Sigmoid colon (tissue), 7 donors: ENCODE data around the gene ARMC10. TPM values are rescaled to one million over a fixed set of nuclear protein-coding genes. Genes with fewer than 3 reads are reported as not detected.
A peak's percentile ranks its signal among the peaks of the same experiment; 100 is the strongest.

Experiments used
- DNase-seq: peaks from one replicate; pipeline ENCODE4 v3.0.0-alpha.2; 2019
- H3K27ac ChIP-seq, 4 donors: fragments of 200-600 bp; sonication (generic); one replicate each; pipeline ENCODE4 v1.5.1; 2016 to 2019; ENCODE audit warnings: mild to moderate bottlenecking in 1 of 4
- H3K27me3 ChIP-seq, 3 donors: fragments of 200-600 bp; sonication (generic); one replicate each; pipeline ENCODE4 v1.5.1; 2019; ENCODE audit warnings: mild to moderate bottlenecking in 1 of 3
- H3K36me3 ChIP-seq, 4 donors: fragments of 200-600 bp; sonication (generic); one replicate each; pipeline ENCODE4 v1.5.1; 2016 to 2019
- H3K4me1 ChIP-seq, 4 donors: fragments of 200-600 bp; sonication (generic); one replicate each; pipeline ENCODE4 v1.5.1; 2017 to 2019
- H3K4me3 ChIP-seq, 4 donors: fragments of 200-600 bp; sonication (generic); one replicate each; pipeline ENCODE4 v1.5.1; 2017 to 2019; ENCODE audit warnings: mild to moderate bottlenecking in 2 of 4, moderate library complexity in 1 of 4
- H3K9me3 ChIP-seq, 4 donors: fragments of 200-600 bp in 3 of 4; sonication (generic) in 3 of 4; one replicate each; pipeline versions ENCODE4 v1.5.1 to v1.6.1; 2013 to 2019
- EP300 ChIP-seq, 4 donors: sonication (generic); formaldehyde crosslinking; IDR thresholded peaks; one replicate each; pipeline ENCODE4 v1.6.1; 2017; ENCODE audit warnings: antibody characterized with exemption in 4 of 4
- POLR2A ChIP-seq, 2 donors: fragments of 450-650 bp; IDR thresholded peaks; one replicate each; pipeline ENCODE4 v1.6.1; 2016; ENCODE audit warnings: antibody characterized with exemption in 2 of 2, mild to moderate bottlenecking in 2 of 2, moderate library complexity in 2 of 2
- POLR2AphosphoS5 ChIP-seq, 4 donors: sonication (generic); formaldehyde crosslinking; IDR thresholded peaks; one replicate each; pipeline ENCODE4 v1.6.1; 2017; ENCODE audit warnings: antibody characterized with exemption in 4 of 4
- WGBS, 2 donors: extraction: QIAGEN DNeasy Blood & Tissue Kit; methylation state at CpG; one replicate each; pipeline ENCODE4 v1.1.7; 2013; 5-methylcytosine and 5-hydroxymethylcytosine counted together
- intact Hi-C: fragments of 100-400 bp; cut with DNase I; formaldehyde crosslinking; loops from one replicate; pipeline ENCODE4 v1.15.1; 2023
- polyA plus RNA-seq, 3 donors: library from polyadenylated mRNA; stranded (reverse); fragments of 200-250 nt; gene quantifications; one replicate each; pipeline ENCODE4 v1.2.3, GENCODE V29; 2013
- total RNA-seq, 4 donors: library from RNA; depleted of rRNA; stranded (reverse); fragments of >200 nt; gene quantifications; one replicate each; pipeline ENCODE4 v1.1.0, GENCODE V29; 2016
- TF ChIP-seq, protein P1 (sequence below), 4 experiments: fragments of 450-650 bp in 3 of 4; fragments of 200-600 bp in 1 of 4; IDR thresholded peaks; one replicate each; pipeline ENCODE4 v1.5.1; 2016 to 2019; ENCODE audit warnings: antibody characterized with exemption in 4 of 4, mild to moderate bottlenecking in 3 of 4, moderate library complexity in 2 of 4
- donor health status: healthy with polysubstance abuse.
- donor health status: Bipolar disorder and iron deficiency.
- donor health status: healthy.

Gene ARMC10
- total and polyA plus RNA-seq, 7 donors = 13.9 to 49.0 (median 41.5) TPM

DNA sequence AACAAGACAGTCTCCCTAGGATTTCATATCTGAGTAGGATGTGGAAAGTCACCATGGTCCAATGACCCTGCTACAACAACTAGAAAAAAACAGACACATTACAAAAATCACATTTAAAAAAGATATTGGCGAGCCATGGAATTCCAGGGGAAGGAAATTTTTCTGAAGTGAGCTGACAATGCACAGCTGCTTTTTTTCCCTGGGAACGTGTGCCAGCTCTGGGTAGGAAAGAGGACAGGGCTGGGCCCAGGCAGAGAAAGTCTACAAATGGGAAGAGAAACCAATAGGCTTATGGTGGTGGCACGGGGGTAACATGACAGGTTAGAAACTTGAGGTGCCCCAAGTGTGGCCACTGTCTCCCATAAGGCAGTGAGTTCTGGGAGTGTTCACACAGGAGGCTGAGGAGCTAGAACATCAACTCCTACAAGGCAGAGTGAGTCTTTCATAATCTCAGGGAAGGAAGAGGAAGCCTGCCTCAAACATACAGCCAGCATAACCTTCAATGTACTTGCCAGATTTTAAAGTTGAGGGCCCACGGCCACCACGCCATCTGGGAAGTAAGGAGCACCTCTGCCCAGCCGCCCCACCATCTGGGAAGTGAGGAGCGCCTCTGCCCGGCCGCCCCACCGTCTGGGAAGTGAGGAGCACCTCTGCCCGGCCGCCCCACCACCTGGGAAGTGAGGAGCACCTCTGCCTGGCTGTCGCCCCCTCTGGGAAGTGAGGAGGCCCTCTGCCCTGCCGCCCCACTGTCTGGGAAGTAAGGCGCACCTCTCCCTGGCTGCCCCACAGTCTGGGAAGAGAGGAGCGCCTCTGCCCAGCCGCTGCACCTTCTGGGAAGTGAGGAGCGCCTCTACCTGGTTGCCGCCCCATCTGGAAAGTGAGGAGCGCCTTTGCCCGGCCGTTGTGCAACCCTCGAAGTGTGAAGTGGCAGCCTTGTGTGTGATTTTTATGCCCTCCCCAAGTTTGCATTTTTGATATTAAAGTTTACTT, 6.2 kb upstream of the ARMC10 start:
- intact Hi-C loops = no loop called here
- WGBS, 2 donors = 93 to 95% methylated on average over 23 of the region's 23 CpGs
- H3K27me3 ChIP-seq = no peaks in the 10 kb centered on the region
- TF ChIP-seq EP300 (IDR thresholded peaks at IDR 0.05) = no peak
- no peak for TF ChIP-seq POLR2A (IDR thresholded peaks at IDR 0.05)
- TF ChIP-seq, protein P1, sequence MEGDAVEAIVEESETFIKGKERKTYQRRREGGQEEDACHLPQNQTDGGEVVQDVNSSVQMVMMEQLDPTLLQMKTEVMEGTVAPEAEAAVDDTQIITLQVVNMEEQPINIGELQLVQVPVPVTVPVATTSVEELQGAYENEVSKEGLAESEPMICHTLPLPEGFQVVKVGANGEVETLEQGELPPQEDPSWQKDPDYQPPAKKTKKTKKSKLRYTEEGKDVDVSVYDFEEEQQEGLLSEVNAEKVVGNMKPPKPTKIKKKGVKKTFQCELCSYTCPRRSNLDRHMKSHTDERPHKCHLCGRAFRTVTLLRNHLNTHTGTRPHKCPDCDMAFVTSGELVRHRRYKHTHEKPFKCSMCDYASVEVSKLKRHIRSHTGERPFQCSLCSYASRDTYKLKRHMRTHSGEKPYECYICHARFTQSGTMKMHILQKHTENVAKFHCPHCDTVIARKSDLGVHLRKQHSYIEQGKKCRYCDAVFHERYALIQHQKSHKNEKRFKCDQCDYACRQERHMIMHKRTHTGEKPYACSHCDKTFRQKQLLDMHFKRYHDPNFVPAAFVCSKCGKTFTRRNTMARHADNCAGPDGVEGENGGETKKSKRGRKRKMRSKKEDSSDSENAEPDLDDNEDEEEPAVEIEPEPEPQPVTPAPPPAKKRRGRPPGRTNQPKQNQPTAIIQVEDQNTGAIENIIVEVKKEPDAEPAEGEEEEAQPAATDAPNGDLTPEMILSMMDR (IDR thresholded peaks at IDR 0.05) = no peak
- TF ChIP-seq POLR2AphosphoS5 (IDR thresholded peaks at IDR 0.05) = no peak
- H3K27ac ChIP-seq = no peak overlapping the region
- DNase-seq = no peak
- H3K36me3 ChIP-seq = no peaks in the 10 kb centered on the region
- peaks cover 0 to 3% (median 1%) of the 10 kb centered on the region in 4 donors for H3K4me1 ChIP-seq
- H3K9me3 ChIP-seq = no peaks in the 10 kb centered on the region
- no peak overlapping the region for H3K4me3 ChIP-seq

DNA sequence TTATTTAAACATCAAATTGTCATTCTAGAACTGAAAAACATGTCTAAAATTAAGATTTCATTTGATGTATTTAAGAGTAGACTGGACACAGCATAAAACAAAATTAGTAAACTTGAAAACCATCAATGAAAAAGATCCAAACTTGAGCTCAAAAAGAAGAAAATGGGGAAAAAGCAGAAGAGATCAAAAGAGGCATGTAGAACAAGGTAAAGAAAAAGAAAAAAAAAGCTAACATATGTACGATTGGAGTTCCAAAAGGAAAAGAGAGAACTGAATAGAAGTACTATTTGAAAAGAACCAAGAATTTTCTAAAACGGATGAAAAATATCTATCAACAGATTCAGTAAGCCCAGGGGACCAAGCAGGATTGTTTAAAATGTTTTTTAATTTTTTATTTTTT, 3.9 kb upstream of the ARMC10 start:
- no peak overlapping the region for H3K4me3 ChIP-seq
- 89 to 94% methylated on average over 2 of the region's 2 CpGs for WGBS, 2 donors
- intact Hi-C loops = loop anchor here (5.0 to 10.0 kb wide), 2 partner anchors 274 to 319 kb away; partner anchors contain the start of genes DNAJC2 and PSMC2
- TF ChIP-seq POLR2A (IDR thresholded peaks at IDR 0.05) (no peak), EP300 (IDR thresholded peaks at IDR 0.05) (no peak), POLR2AphosphoS5 (IDR thresholded peaks at IDR 0.05) (no peak)
- TF ChIP-seq, protein P1 (IDR thresholded peaks at IDR 0.05) = no peak
- DNase-seq = no peak
- no peak overlapping the region for H3K27ac ChIP-seq
- H3K36me3 ChIP-seq = no peaks in the 10 kb centered on the region
- peaks cover 0 to 12% (median 9%) of the 10 kb centered on the region in 4 donors for H3K4me1 ChIP-seq
- H3K27me3 ChIP-seq = no peaks in the 10 kb centered on the region
- H3K9me3 ChIP-seq = no peaks in the 10 kb centered on the region

DNA sequence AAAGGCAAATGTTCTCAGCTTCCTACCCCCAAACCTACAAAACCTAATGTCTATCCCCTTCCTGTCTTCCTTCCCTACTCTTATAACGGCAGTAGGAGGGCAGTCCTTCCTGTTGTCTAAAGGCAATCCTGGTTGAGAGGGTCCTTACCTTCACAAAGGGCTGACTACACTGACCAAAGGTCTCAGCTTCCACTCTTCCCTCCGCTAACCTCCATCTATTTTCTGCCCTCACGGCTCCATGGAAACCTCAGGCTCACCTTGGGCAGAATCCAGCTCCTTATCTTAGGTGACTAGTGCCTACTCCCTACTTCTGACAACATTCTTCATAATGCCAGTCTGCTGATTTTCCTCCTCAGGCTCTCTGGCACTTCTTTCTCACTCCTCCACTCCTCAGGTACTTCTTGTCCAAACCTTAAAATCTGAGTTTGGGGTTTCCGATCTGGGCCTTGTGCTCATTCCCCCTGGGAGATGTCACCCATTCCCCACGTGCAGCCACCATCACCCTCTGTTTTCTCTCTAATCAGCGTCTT, 886 bp upstream of the ARMC10 start:
- intact Hi-C loops = loop anchor here (1.0 to 10.0 kb wide), 3 partner anchors 75 to 322 kb away; partner anchors contain the start of genes DNAJC2, NAPEPLD and PSMC2
- no peaks in the 10 kb centered on the region for H3K9me3 ChIP-seq
- peak overlapping the region; percentile 68 to 81 (median 74) for H3K4me3 ChIP-seq
- no peak for DNase-seq
- H3K27ac ChIP-seq = peak overlapping the region; percentile 90 to 93 (median 93)
- no peaks in the 10 kb centered on the region for H3K27me3 ChIP-seq
- 4 to 18% methylated on average over 6 of the region's 6 CpGs for WGBS, 2 donors
- H3K36me3 ChIP-seq = no peaks in the 10 kb centered on the region
- TF ChIP-seq POLR2AphosphoS5 (IDR thresholded peaks at IDR 0.05) (no peak), EP300 (IDR thresholded peaks at IDR 0.05) (no peak), POLR2A (IDR thresholded peaks at IDR 0.05) (no peak)
- TF ChIP-seq, protein P1 (IDR thresholded peaks at IDR 0.05) = no peak
- H3K4me1 ChIP-seq = peaks cover 0 to 24% (median 21%) of the 10 kb centered on the region in 4 donors

DNA sequence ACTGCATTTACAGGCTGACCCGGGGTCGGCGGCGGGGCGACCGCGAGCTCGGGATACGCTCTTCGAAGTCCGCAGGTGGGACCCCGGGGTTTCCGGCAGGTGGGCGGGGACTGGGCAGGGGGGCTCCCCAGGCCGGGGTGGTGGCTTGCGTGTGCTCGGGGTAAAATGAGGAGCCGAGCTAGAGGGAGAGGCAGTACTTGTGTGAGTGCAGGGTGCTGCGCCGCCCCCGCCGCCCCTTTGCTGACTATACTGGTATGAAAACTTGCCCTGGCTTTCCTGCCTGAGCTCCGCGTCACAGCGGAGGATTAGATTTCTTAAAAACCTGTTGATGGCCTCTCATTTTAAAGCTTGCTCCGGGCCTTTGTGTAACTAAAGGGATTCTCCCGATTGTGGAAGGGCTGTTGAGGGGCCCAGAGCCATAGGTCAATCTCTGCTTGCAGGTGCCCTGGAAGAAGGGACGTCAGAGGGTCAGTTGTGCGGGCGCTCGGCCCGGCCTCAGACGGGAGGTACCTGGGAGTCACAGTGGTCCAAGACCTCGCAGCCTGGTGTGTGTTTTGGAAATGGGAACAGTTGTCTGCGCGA, 488 bp downstream of the ARMC10 start:
- Histone ChIP-seq H3K36me3 (no peaks in the 10 kb centered on the region), H3K9me3 (no peaks in the 10 kb centered on the region), H3K27me3 (no peaks in the 10 kb centered on the region), H3K4me1 (peaks cover 0 to 24% (median 21%) of the 10 kb centered on the region in 4 donors), H3K27ac (peak overlapping the region; percentile 90 to 93 (median 93)), H3K4me3 (peak overlapping the region; percentile 68 to 81 (median 74))
- intact Hi-C loops = loop anchor here (10.0 kb wide), 1 partner anchor 269 kb away; the partner anchor contains the start of genes DNAJC2 and PSMC2
- WGBS, 2 donors = 1 to 5% methylated on average over 36 of the region's 36 CpGs
- DNase-seq = peak; percentile 78
- TF ChIP-seq, protein P1 (IDR thresholded peaks at IDR 0.05) = no peak
- no peak for TF ChIP-seq POLR2AphosphoS5 (IDR thresholded peaks at IDR 0.05)
- no peak for TF ChIP-seq EP300 (IDR thresholded peaks at IDR 0.05)
- no peak for TF ChIP-seq POLR2A (IDR thresholded peaks at IDR 0.05)
